Thymus (tissue), 11 donors: ENCODE data around the gene ZBTB20. TPM values are rescaled to one million over a fixed set of nuclear protein-coding genes. Genes with fewer than 3 reads are reported as not detected.

Experiments used
- DNase-seq, 9 donors: peaks; one replicate each; pipeline ENCODE4 v3.0.0-alpha.2; 2013; ENCODE audit warnings: low spot score in 9 of 9, low read depth in 6 of 9, missing footprints in 1 of 9
- H3K27ac ChIP-seq, 2 donors: one replicate each; pipeline ENCODE4 v1.5.1; 2013; ENCODE audit warnings: control low read depth in 1 of 2, low read depth in 1 of 2, low read length in 1 of 2, mild to moderate bottlenecking in 1 of 2, moderate library complexity in 1 of 2
- H3K27me3 ChIP-seq, 2 donors: one replicate each; pipeline ENCODE4 v1.5.1; 2013; ENCODE audit warnings: low read length in 1 of 2; ENCODE audit not compliant: control insufficient read depth in 2 of 2, insufficient read depth in 1 of 2
- H3K36me3 ChIP-seq, 2 donors: one replicate each; pipeline ENCODE4 v1.5.1; 2013; ENCODE audit warnings: low read length in 1 of 2, mild to moderate bottlenecking in 1 of 2, moderate library complexity in 1 of 2; ENCODE audit not compliant: control insufficient read depth in 2 of 2, insufficient read depth in 2 of 2
- H3K4me1 ChIP-seq, 2 donors: one replicate each; pipeline ENCODE4 v1.5.1; 2013; ENCODE audit warnings: low read length in 2 of 2; ENCODE audit not compliant: control insufficient read depth in 2 of 2, insufficient read depth in 2 of 2
- H3K4me3 ChIP-seq, 2 donors: one replicate each; pipeline ENCODE4 v1.5.1; 2013; ENCODE audit warnings: low read length in 2 of 2, control low read depth in 1 of 2, mild to moderate bottlenecking in 1 of 2
- H3K9me3 ChIP-seq, 2 donors: one replicate each; pipeline ENCODE4 v1.5.1; 2013; ENCODE audit warnings: low read length in 1 of 2, mild to moderate bottlenecking in 1 of 2; ENCODE audit not compliant: control insufficient read depth in 2 of 2, insufficient read depth in 1 of 2
- WGBS: extraction: QIAGEN DNeasy Blood & Tissue Kit; methylation state at CpG from one replicate; pipeline ENCODE4 v1.1.7; 2013; 5-methylcytosine and 5-hydroxymethylcytosine counted together
- polyA plus RNA-seq: library from polyadenylated mRNA; stranded (reverse); fragments of 200-250 nt; gene quantifications from one replicate; pipeline ENCODE4 v1.2.3, GENCODE V29; 2013
- total RNA-seq: library from RNA; stranded (reverse); fragments of 120-200 nt; gene quantifications from one replicate; pipeline ENCODE4 v1.2.4, GENCODE V29; 2013
- donor health status: healthy.

The ZBTB20 gene
- total and polyA plus RNA-seq, 2 donors, result 1.2 to 8.9 TPM

DNA sequence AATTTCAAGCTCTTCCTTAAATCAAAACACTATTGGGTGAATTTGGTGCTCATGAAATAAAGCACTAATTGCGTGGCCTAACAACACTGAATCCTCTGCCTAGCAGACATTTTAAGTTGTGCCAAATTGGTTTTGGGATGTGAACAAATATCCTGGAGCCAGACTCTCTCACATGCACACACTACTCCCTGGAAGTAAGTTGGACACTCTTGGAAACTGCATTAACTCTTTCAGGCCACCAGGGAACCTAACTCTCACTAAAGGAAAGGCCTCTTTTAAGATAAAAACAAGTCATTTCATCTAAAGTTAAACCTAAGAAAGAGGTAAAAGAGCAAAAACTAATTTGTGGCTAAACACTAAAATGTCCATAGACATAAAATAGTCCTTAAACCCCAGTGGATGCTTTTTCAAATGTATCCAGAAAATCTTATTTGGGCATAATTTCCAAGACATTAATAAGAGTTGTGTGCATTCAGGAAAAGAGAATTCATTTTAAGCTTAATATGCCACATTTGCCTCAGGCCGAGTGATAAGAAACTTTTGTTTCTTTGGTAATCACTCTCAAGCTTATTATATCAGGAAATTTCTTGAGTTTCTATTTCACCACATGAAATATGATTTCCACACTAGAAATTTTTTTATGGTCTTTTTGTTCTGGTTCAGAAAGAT, 61.8 kb downstream of the ZBTB20 start:
- Histone ChIP-seq H3K27ac (no peak overlapping the region), H3K27me3 (no peaks in the 10 kb centered on the region), H3K4me3 (no peak overlapping the region), H3K36me3 (no peaks in the 10 kb centered on the region), H3K9me3 (no peaks in the 10 kb centered on the region), H3K4me1 (no peaks in the 10 kb centered on the region)
- no peak for DNase-seq
- 90% methylated on average over 2 of the region's 2 CpGs for WGBS

DNA sequence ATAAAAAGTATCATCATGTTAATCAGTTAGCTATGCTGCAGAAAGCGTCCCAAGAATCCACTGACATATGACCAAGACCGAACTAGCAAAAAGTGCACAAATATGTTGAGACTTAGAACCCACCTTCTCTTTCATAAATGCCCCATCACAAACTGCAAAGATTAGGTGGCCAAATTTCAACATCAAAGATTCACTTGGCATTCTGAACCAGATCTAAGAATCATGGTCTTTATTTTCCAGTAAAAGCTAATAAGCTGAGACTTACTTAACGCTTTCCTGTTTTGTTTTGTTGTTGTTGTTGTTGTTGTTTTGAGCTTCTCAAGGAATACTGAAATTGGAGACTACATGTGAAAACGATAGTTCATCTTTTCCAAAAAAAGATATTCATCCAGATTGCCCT, 62.4 kb downstream of the ZBTB20 start:
- Histone ChIP-seq H3K27me3 (no peaks in the 10 kb centered on the region), H3K36me3 (no peaks in the 10 kb centered on the region), H3K4me3 (no peak overlapping the region), H3K27ac (no peak overlapping the region), H3K9me3 (no peaks in the 10 kb centered on the region), H3K4me1 (no peaks in the 10 kb centered on the region)
- no peak for DNase-seq
- 99% methylated on average over 4 of the region's 4 CpGs for WGBS

DNA sequence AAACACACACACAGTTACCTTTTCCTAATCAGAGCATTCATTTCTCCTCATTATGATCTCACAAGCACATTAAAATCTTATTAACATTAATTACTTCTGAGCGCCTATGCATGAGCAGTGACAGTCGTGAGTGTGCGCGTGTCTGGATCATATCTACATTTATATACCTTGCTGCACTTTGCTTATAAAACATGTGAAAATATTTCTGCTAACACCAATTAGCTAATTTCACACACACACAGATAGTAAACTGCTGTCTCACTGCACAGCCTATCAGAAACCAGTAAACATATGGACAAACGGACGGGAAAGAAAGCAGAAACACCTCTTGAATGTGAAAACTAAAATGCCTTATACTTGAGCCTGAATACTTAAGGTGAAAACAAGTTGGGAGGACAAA, 64.8 kb downstream of the ZBTB20 start:
- H3K27ac ChIP-seq, result no peak overlapping the region
- H3K36me3 ChIP-seq, result no peaks in the 10 kb centered on the region
- H3K4me3 ChIP-seq, result no peak overlapping the region
- H3K9me3 ChIP-seq, result no peaks in the 10 kb centered on the region
- WGBS, result 99% methylated on average over 6 of the region's 6 CpGs
- H3K27me3 ChIP-seq, result no peaks in the 10 kb centered on the region
- no peak for DNase-seq
- no peaks in the 10 kb centered on the region for H3K4me1 ChIP-seq

DNA sequence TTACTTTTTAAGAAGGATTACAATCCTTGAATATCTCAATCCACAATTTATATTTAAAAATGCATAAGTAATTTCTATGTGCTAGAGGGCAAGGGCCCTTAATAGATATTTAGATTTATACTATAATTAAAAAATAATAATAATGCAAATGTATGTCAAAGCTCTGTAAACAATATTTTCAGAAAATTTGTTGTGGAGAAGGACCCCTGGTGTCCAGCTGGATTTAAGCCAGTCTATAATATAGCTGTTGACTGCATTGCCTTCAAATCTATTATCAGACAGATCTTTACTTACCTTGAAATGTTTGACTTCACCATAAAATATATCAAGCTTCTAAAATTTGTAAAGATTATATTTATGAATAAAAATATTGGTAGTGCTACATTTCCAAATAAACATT, 65.6 kb downstream of the ZBTB20 start:
- H3K4me3 ChIP-seq, result no peak overlapping the region
- H3K4me1 ChIP-seq, result no peaks in the 10 kb centered on the region
- H3K9me3 ChIP-seq, result no peaks in the 10 kb centered on the region
- H3K27ac ChIP-seq, result no peak overlapping the region
- no peaks in the 10 kb centered on the region for H3K36me3 ChIP-seq
- no peak for DNase-seq
- no peaks in the 10 kb centered on the region for H3K27me3 ChIP-seq

DNA sequence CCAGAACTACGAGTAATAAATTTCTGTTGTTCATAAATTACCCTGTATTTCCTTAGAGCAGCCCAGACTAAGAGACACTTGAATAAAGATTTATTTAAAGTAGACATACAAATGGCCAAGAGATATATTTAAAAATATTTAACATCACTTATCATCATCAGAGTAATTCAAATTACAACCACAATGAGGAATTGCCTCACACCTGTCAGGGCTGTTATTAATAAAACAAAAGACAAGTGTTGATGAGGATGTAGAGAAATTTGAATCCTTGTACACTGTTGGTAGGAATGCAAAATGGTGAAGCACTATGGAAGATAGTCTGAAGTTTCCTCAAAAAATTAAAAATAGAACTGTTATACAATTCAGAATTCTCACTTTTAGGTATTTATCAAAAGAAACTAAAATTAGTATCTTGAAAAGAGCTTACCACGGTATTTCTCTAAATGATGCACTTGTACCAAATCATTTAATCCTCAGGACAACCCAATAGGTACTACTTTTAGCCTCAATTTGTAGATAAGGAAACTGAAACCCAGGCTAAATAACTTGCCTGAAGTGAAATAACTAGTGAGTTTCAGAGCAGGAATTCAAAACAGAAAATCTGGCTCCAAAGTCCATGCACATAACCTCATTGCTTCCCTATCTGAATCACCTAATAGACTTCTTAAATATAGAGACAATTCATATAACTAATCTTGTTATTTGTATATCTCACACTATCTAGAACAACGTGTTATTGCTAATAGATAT, 69.4 kb downstream of the ZBTB20 start:
- no peak overlapping the region for H3K4me3 ChIP-seq
- DNase-seq, result no peak
- 77% methylated on average over 3 of the region's 3 CpGs for WGBS
- no peaks in the 10 kb centered on the region for H3K36me3 ChIP-seq
- H3K27ac ChIP-seq, result no peak overlapping the region
- no peaks in the 10 kb centered on the region for H3K27me3 ChIP-seq
- H3K9me3 ChIP-seq, result no peaks in the 10 kb centered on the region
- no peaks in the 10 kb centered on the region for H3K4me1 ChIP-seq

DNA sequence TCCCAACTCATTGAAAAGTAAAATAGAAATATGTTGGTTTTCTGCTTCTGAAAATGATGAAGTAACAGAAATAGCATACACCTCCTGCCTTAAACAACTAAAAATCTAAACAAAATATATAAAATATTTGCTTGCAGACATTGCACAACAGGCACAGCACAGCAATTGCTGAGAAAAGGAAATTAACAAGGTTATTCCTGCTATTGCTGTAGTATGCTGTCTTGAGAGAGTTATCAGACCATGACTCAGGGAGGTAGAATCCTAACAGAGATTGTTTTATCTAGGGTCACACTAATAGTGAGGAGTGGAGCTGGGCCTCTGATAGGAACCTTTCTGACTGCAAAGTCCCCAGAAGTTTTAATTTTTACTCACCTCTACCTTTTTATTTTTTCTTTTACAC, 72.6 kb downstream of the ZBTB20 start:
- Histone ChIP-seq H3K4me3 (no peak overlapping the region), H3K27ac (no peak overlapping the region), H3K9me3 (no peaks in the 10 kb centered on the region), H3K36me3 (peaks cover 0 to 5% of the 10 kb centered on the region in 2 donors), H3K4me1 (no peaks in the 10 kb centered on the region), H3K27me3 (no peaks in the 10 kb centered on the region)
- no peak for DNase-seq

DNA sequence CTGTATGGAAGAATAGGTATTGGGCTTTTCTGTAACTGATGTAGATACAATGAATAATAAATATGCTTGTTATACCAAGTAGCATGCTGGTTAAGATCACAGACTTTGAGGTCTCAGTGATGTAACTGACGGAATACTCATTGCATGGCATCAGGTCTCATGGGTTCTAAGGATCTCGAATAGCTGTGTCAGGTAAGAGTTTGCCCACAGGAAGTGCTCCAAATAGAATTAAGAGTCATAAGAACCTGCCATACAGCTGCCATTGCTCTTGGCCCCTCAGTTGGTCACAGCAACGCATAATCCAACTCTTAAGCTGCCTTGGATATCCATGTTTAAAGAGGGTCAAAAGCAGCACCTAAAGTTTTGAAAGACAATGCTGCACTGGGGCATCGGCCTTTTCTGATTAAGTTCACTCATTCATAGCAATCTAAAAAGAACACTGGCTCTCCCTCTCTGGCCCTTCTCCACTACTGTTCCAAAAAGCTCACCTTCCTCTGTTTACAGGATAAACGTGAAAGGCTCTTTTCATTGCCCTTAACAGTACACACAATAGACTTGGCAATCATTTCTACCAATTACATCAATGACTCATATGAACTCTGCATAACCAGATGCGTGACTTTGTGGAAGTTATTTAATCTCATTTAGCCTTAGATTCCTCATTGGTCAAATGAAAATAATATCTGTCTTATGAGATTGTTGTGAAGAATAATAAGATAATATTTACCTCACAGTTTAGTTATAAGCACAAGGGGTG, 74.6 kb downstream of the ZBTB20 start:
- no peak for DNase-seq
- Histone ChIP-seq H3K27me3 (no peaks in the 10 kb centered on the region), H3K36me3 (peaks cover 0 to 5% of the 10 kb centered on the region in 2 donors), H3K9me3 (no peaks in the 10 kb centered on the region), H3K4me3 (no peak overlapping the region), H3K4me1 (no peaks in the 10 kb centered on the region), H3K27ac (no peak overlapping the region)
- 95% methylated on average over 6 of the region's 6 CpGs for WGBS

DNA sequence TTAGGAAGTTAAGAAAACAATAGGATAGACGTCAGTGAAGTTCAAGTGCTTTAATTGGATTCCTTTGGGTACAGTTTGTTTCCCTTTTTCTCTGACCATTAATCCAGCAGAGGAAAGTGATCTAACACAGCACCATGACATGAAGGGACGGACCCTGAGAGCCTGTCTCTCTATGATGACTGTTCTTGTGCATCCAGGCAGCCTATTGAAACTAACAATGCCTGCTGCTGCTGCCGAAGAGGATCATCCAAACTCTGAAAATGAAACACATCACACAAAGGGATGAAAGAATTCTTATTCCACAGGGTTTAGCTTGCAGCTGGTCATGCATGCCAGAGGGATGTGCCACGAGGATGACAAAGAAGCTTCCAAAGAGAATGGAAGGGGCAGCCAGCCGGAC, 75.5 kb downstream of the ZBTB20 start:
- Histone ChIP-seq H3K4me1 (no peaks in the 10 kb centered on the region), H3K4me3 (no peak overlapping the region), H3K36me3 (peaks cover 0 to 5% of the 10 kb centered on the region in 2 donors), H3K9me3 (no peaks in the 10 kb centered on the region), H3K27ac (no peak overlapping the region), H3K27me3 (no peaks in the 10 kb centered on the region)
- WGBS, result 98% methylated on average over 5 of the region's 5 CpGs
- DNase-seq, result no peak

DNA sequence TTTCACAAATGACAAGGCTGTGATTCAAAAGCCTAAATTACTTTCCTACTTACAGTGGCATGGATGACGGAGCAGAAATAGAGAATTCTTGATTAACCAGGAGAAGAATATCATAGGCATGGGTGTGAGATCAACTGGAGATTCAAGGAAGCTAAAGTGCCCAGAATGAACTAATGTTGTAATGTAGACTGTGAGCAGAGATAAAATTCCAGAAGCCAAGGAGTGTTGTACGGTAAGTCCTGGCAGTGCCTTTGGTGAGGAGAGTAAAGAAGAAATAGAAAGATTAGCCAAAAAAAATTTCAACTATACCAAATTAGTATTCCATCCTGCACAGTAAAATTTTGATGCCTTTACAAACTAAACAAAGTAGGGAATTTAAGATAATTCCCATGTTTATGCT, 75.9 kb downstream of the ZBTB20 start:
- WGBS, result 98% methylated on average over 2 of the region's 2 CpGs
- Histone ChIP-seq H3K27ac (no peak overlapping the region), H3K4me3 (no peak overlapping the region), H3K4me1 (no peaks in the 10 kb centered on the region), H3K36me3 (peaks cover 0 to 5% of the 10 kb centered on the region in 2 donors), H3K9me3 (no peaks in the 10 kb centered on the region), H3K27me3 (no peaks in the 10 kb centered on the region)
- DNase-seq, result no peak
